Peyer's patch (tissue), 4 donors: ENCODE data around the gene TMCC1.

Source experiments
- CTCF ChIP-seq, 6 experiments: fragments of 450-650 bp in 4 of 6; fragments of 200-600 bp in 2 of 6; sonication (generic) in 1 of 6; IDR thresholded peaks; one replicate each; pipeline ENCODE4 v1.5.1; 2017 to 2019; ENCODE audit warnings: antibody characterized with exemption in 6 of 6, mild to moderate bottlenecking in 3 of 6, moderate library complexity in 1 of 6
- POLR2A ChIP-seq, 2 donors: fragments of 450-650 bp; IDR thresholded peaks; one replicate each; pipeline ENCODE4 v1.5.1; 2017; ENCODE audit warnings: antibody characterized with exemption in 2 of 2, mild to moderate bottlenecking in 2 of 2, moderate library complexity in 2 of 2

GRCh38 chr3:129638481-129638880 is 255.0 kb downstream of the TMCC1 start:
- TF ChIP-seq POLR2A (IDR thresholded peaks at IDR 0.05) (no peak), CTCF (IDR thresholded peaks at IDR 0.05) (no peak)
